Stimulated activated CD8-positive, alpha-beta memory T cell treated with anti-CD3 and anti-CD28 coated beads, Interleukin-12 subunit alpha, Interleukin-12 subunit beta, amount 100 ng/mL, for 4 hours (primary cell): ENCODE data around the gene COX20.
"Not testable (repeated sequence)": the region's sequence is repeated elsewhere in the genome, so short reads cannot be mapped to it uniquely, and the experiment has no call there.

Experiments
- DNase-seq: peaks from one replicate; pipeline ENCODE4 v3.0.0-alpha.2; 2020; ENCODE audit warnings: low read depth

Gene COX20

GRCh38 chr1:244835276-244836134 is at the start of gene COX20:
TSS of gene COX20 (plus strand) at chr1:244835658. CDS start at chr1:244835715, 57 bp downstream.
- DNase-seq, result peak; percentile 88

- no peak for DNase-seq
These were observed 46.8 kb upstream of the COX20 start for GRCh38 chr1:244788493-244789275.

GRCh38 chr1:244789276-244789580 is 46.2 kb upstream of the COX20 start:
- no peak for DNase-seq

- DNase-seq, result no peak
These were observed 45.7 kb upstream of the COX20 start for GRCh38 chr1:244789731-244790130.

- DNase-seq, result no peak
These were observed 44.4 kb upstream of the COX20 start for GRCh38 chr1:244791061-244791460.

GRCh38 chr1:244792188-244792850 is 43.1 kb upstream of the COX20 start:
- no peak for DNase-seq

- DNase-seq, result no peak
These were observed 41.4 kb upstream of the COX20 start for GRCh38 chr1:244794071-244794470.

GRCh38 chr1:244794516-244794915 is 40.9 kb upstream of the COX20 start:
- not testable (repeated sequence) for DNase-seq

GRCh38 chr1:244796719-244797406 is 38.6 kb upstream of the COX20 start:
- peak; percentile 4 for DNase-seq

- no peak for DNase-seq
These were observed 34.6 kb upstream of the COX20 start for GRCh38 chr1:244800821-244801220.

GRCh38 chr1:244801246-244801645 is 34.2 kb upstream of the COX20 start:
- DNase-seq, result peak; percentile 19

- DNase-seq, result no peak
These were observed 33.4 kb upstream of the COX20 start for GRCh38 chr1:244802041-244802440.

- no peak for DNase-seq
These were observed 32.8 kb upstream of the COX20 start for GRCh38 chr1:244802556-244803239.

- no peak for DNase-seq
These were observed 30.6 kb upstream of the COX20 start for GRCh38 chr1:244804841-244805240.

- no peak for DNase-seq
These were observed 28.3 kb upstream of the COX20 start for GRCh38 chr1:244807138-244807537.

- DNase-seq, result no peak
These were observed 25.2 kb upstream of the COX20 start for GRCh38 chr1:244810221-244810620.

GRCh38 chr1:244813327-244813726 is 22.1 kb upstream of the COX20 start:
- DNase-seq, result no peak

GRCh38 chr1:244815600-244816099 is 19.8 kb upstream of the COX20 start:
- no peak for DNase-seq

GRCh38 chr1:244817415-244817894 is 18.0 kb upstream of the COX20 start:
- no peak for DNase-seq

GRCh38 chr1:244820131-244820530 is 15.3 kb upstream of the COX20 start:
- DNase-seq, result no peak

GRCh38 chr1:244821134-244821533 is 14.3 kb upstream of the COX20 start:
- DNase-seq, result no peak
